ENCODE results near the gene ALOX15B.
A peak's percentile ranks its signal among the peaks of the same experiment; 100 is the strongest.
"Not testable (repeated sequence)": the region's sequence is repeated elsewhere in the genome, so short reads cannot be mapped to it uniquely, and the experiment has no call there.

ALOX15B gene

DNA sequence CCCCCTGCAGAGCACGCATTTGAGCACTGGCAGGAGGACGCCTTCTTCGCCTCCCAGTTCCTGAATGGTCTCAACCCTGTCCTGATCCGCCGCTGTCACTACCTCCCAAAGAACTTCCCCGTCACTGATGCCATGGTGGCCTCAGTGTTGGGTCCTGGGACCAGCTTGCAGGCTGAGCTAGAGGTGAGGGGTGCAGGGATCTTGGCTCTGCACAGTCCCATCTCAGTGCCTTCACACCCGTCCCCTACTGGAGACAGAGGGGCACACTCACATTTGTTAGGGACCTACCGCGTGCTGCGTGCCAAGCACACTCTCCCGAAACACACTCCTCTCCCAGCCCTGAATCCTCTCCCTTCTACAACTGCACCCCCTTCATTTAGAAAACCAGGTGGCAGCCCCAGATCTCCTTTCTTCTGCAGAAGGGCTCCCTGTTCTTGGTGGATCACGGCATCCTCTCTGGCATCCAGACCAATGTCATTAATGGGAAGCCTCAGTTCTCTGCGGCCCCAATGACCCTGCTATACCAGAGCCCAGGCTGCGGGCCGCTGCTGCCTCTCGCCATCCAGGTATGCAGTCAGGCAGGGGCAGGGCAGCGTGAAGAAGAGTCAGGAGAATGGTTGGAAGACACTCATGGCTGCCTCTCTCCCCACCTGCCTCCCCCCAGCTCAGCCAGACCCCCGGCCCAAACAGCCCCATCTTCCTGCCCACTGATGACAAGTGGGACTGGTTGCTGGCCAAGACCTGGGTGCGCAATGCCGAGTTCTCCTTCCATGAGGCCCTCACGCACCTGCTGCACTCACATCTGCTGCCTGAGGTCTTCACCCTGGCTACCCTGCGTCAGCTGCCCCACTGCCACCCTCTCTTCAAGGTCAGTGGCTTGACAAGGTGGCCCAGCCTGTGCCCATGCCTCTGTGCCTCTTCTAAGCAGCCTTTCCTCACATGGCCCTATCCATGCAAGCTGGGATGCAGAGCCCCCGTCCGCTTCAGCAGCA is 6.3 kb downstream of the ALOX15B start:
- DNase-seq = no peak

DNA sequence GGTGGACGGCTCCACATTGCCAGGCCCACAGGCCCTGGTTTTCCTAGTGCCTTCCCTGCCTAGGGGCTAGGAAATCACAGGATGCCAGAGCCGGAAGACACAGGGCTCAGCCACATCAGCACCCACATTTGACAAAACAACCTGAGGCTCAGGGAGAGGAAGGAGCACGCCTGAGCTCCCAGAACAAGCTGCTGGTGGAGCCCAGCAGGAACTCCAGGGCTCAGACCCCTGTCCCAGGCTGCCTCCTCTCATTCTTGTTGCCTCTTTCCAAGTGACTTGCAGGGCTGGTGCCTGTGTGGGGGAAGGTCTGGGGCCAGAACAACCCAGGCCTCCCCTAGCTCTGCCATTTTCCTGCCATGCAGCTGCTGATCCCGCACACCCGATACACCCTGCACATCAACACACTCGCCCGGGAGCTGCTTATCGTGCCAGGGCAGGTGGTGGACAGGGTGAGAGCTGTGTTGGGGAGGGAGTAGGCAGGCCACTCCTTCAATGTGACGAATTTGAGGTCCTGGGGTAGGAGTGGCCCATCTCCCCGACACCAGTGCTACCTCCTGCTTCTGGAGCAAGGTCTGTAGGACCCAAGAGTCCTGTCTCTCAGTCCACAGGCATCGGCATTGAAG is 7.6 kb downstream of the ALOX15B start:
- peak; percentile 68 for DNase-seq

DNA sequence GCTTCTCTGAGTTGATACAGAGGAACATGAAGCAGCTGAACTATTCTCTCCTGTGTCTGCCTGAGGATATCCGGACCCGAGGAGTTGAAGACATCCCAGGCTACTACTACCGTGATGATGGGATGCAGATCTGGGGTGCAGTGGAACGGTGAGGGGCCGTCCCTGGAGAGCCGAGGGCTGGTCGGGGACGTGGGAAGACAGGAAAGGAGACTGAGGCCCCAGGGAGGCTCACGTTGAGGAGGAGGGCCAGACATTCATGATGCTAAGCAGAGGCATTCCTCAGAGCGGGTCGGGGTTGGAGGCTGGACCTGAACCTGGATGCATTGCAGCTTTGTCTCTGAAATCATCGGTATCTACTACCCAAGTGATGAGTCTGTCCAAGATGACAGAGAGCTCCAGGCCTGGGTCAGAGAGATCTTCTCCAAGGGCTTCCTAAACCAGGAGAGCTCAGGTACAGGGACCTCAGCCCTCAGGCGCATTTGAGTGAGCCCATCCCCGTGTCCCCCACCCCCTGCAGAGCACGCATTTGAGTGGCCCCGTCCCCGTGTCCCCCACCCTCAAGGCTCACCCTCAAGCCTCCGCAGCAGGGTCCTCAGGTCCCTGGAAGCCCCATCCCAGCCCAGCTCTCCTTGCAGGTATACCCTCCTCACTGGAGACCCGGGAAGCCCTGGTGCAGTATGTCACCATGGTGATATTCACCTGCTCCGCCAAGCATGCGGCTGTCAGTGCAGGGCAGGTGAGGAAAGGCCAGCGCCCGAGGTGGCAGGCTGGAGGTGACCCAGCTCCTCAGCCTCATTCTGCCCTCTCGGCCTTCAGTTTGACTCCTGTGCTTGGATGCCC is 8.3 kb downstream of the ALOX15B start:
- DNase-seq = no peak

- no peak for DNase-seq
These were observed 8.9 kb downstream of the ALOX15B start for GRCh38 chr17:8047769-8048110.

DNA sequence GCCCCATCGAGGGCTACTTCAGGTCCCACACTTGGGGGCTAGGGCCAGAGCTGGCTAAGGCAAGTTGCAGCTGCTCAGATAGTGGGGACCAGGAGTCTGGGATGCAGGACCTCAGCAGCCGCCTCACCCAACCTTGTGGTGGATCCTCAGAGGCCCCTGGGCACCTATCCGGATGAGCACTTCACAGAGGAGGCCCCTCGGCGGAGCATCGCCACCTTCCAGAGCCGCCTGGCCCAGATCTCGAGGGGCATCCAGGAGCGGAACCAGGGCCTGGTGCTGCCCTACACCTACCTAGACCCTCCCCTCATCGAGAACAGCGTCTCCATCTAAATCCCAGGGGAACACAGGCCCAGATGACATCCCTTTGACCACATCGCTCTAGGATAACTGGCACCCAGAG is 9.4 kb downstream of the ALOX15B start:
- no peak for DNase-seq

DNA sequence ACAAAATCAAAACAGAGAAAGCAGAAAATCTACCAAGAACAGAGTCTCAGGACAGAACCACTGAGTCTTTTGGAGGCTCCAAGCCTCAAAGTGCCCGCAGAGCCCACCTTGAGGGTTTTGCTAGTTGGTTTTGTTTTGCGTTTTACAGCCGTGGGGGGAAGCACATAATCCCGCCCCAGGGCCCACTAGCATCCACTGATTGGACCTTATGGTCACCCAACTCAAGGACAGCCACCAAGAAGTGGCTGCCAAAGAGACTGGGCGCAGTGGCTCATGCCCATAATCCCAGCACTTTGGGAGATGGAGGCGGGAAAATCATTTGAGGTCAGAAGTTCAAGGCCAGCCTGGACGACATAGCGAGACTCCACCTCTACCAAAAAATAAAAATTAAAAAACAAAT is 9.9 kb downstream of the ALOX15B start:
- DNase-seq = no peak

DNA sequence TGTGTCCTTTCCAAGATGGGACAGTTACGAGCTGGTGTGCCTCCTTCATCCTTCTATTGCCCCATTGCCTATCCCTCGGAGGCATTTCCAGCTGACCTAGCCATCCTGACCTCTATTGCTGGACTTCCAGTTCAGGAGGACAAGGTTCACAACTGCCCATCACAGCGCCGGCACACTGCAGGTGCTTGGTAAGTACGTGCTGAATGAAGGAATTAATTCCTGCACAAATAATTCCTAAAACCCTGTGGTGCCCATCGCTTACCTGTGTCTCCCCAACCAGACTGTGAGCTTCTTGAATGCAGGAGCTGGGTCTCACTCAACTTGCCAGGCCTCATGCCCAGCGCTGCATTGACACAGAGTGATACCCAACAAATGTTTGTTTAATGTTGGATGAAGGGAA is 13.0 kb downstream of the ALOX15B start:
- DNase-seq = no peak

DNA sequence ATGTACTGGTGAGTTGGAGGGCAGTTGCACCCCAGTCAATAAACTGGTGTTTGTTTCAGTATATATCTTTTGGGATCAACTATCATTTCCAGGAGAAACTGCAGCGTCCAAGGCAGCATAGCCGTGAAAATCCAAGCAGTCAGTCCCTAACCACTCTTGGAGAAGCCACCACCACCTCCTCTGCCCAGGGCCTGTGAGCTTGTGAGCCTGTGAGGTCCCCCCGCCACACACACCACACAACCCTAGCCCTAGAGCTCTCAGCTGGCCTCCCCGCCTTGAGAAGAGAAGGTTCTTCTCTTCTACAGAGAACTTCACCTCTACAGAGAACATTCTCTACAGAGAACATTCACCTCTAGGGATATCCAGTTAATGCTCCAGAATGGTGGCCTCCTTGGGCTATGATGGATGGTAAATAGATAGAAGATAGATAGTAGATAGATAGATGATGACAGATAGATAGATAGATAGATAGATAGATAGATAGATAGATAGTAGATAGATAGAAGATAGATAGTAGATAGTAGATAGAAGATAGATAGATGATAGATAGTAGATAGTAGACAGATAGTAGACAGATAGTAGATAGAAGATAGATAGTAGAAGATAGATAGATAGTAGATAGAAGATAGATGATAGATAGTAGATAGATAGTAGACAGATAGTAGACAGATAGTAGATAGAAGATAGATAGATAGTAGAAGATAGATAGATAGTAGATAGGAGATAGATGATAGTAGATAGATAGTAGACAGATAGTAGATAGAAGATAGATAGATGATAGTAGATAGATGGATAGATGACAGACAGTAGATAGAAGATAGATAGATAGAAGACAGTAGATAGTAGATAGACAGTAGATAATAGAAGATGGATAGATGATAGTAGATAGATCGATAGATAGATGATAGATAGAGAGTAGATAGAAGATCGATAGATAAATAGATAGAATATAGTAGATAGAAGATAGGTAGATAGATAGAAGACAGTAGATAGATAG is 13.7 kb downstream of the ALOX15B start:
- DNase-seq = no peak

DNA sequence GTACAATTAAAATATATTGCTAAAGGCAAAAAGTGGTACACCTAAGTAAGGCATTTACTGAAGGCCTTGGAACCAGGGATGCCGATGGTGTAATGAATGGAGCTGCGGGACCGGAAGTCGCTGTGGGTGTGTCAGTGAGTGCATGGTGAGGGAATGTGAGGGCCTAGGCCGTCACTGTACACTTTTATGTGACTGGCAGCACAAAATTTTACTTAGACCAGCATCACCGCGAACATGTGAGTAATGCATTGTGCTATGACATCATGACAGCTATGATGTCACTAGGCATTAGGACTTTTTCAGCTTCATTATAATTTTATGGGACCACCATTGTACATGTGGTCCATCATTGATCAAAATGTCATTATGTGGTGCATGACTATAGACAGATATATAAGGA is 14.7 kb downstream of the ALOX15B start:
- no peak for DNase-seq

GRCh38 chr17:8055851-8056231 is 17.0 kb downstream of the ALOX15B start:
- DNase-seq = no peak

DNA sequence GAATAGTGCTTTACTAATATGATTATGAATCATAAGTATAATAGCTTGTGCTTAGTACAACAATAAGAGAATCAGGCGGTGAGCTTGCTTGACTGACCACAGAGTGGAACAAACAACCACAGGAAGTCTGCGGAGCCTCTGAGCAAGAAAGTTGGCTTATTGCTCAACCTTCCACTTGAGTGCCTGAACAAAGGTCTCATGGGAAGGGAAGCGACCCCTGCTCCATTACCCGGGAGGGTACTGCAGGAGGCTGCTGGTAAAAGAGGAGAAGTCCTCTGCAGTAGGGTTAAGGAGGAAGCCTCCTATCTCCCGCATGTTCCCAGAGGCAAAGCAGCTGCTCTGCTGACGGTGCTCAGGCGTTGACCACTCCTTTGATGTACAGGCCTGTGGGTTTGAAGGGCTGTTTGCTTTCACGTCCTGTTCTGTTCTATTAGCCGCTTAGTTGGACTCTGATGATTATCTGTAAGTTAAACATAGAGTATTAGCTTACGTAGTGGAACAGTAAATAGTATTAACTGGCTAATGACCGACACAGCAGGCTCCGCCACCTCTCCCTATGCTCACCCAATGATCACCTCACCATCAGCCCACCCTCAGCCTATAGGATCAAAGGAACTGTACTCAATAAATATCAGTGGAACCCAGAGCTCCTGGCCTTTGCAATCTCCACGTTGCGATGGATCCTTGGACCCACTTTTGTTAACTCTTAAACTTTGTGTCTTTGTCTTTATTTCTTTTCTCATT is 17.5 kb downstream of the ALOX15B start:
- DNase-seq = peak; percentile 42

DNA sequence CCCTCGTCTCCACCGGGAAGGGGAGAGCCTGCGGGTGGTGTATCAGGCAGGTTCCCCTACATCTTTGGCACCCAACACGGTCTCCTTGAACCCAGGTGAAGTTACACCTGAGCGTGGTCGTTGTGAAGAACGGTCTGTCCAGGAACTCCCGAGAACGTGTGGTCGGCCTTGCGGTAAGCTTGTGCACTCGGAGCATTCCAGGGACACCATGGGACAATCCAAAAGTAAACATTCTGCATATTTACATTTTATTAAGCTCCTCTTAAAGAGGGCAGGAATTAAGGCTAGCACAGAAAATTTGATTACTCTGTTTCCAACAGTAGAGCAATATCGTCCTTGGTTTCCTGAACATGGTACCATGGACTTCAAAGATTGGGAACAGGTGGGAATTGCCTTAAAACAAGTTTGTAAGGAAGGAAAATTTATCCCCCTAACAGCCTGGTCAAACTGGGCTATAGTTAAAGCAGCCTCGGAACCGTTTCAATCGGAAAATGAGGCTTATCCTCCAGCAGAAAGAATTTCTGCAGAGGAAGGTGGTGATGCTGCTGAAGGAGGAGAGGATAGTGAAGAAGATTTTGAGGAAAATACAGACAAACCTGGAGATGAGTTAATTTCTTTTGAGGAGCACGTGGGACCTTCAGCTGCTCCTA is 18.2 kb downstream of the ALOX15B start:
- DNase-seq = no peak

GRCh38 chr17:8057691-8058114 is 18.8 kb downstream of the ALOX15B start:
- DNase-seq = peak; percentile 90

GRCh38 chr17:8059131-8059530 is 20.3 kb downstream of the ALOX15B start:
- no peak for DNase-seq

- peak; percentile 91 for DNase-seq
These were observed 21.4 kb downstream of the ALOX15B start for GRCh38 chr17:8060274-8060673.

GRCh38 chr17:8061851-8062250 is 23.0 kb downstream of the ALOX15B start:
- not testable (repeated sequence) for DNase-seq

- peak; percentile 97 for DNase-seq
These were observed 23.6 kb downstream of the ALOX15B start for GRCh38 chr17:8062435-8062806.

DNA sequence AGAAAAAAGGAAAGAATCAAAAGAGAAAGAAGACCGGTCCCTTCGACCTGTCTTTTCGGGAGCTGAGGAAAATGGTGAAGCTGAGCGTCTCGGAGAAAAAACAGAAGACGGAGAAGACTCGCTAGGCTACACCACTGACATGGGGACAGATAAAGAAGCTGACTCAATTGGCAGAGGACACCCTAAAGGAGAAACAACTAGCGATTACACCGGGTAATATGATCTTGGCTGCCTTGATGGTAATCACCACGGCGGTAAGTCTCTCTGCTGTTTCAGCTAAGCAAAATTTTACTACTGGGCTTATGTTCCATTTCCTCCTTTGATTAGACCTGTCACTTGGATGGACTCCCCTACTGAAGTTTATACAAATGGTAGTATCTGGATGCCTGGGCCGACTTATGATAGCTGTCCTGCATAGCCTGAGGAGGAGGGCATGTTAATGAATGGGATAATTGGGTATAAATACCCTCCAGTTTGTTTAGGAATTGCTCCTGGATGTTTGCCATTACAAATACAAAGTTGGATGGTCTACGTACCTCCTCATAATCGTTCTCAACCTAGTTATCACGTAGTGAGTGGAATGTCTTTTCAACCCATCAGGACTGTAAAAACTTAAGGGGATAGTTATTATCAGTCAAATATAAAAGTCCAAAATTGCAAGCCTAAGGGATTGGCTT is 24.1 kb downstream of the ALOX15B start:
- DNase-seq = peak; percentile 81

DNA sequence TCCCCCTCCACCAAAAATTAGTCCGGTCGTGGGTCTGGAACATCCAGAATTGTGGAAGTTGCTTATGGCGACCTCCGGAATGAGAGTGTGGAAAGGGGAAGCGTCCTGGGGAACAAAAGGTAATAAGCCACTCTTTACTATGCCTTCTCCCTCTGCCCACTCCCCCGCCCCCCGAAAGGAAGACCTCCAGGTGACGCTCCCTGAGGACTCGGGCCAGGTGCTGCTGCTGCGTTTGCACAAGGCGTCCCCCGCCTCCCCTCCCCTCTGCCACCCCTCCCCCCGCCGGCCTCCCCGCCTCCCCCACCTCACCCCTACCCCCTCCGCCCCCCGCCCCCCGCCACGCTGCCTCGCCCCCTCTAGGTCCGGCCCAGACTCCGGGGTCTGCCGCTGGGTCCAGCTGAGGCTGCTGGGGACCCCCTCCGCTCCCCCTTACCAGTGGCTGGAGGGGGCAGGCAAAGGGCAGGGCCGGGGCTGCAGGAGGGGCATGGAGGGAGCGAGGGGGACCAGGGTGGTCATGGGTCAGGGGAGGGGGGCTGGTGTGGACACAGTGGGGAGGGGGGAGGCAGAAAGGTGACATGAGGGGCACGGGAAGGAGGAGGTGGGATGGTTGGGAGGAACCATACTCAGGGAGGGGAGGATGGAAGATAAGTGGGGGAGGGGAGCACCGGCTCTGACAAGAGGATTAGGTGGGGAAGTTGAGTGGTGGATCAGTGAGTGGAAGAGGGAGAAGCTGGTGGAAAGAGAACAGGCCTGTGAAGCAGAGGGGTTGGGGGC is 25.1 kb downstream of the ALOX15B start:
- DNase-seq = peak; percentile 32

Measured in hematopoietic multipotent progenitor cell treated with erythropoietin and hydrocortisone succinate and interleukin-3 and kit ligand, for 8 days (in vitro differentiated cells).